Common myeloid progenitor, CD34-positive (primary cell): ENCODE measurements around the gene CSH1.
A peak's percentile ranks its signal among the peaks of the same experiment; 100 is the strongest.

Source experiments
- CTCF ChIA-PET: fragments of 350-600 bp; sonication (Branson Sonifier 250); formaldehyde crosslinking; loops from one replicate; lab custom pipeline; 2021; ENCODE audit warnings: antibody characterized with exemption; lab: Charles Lee
- POLR2A ChIA-PET: fragments of 350-600 bp; sonication (Branson Sonifier 250); formaldehyde crosslinking; loops from one replicate; lab custom pipeline; 2021; ENCODE audit warnings: antibody characterized with exemption; lab: Charles Lee
- DNase-seq, 3 donors: peaks; one replicate each; pipeline versions ENCODE4 v3.0.0 to v3.0.0-alpha.2; 2013
- H3K27ac ChIP-seq, 2 experiments: 1 replicate in 1 of 2; 2 replicates in 1 of 2; pipeline ENCODE4 v1.7.0; 2013; ENCODE audit warnings: inconsistent platforms in 2 of 2, low read length in 2 of 2, mild to moderate bottlenecking in 2 of 2, low read depth in 1 of 2, moderate library complexity in 1 of 2; ENCODE audit not compliant: severe bottlenecking in 2 of 2, insufficient read depth in 1 of 2, poor library complexity in 1 of 2
- H3K27me3 ChIP-seq, 5 experiments: replicated peaks in 2 of 5; 1 replicate in 3 of 5; 2 replicates in 2 of 5; pipeline versions ENCODE4 v1.6.1 to v1.7.0; 2013; ENCODE audit warnings: low read length in 4 of 5, mild to moderate bottlenecking in 2 of 5, moderate library complexity in 2 of 5, inconsistent platforms in 1 of 5; ENCODE audit not compliant: insufficient read depth in 5 of 5, control insufficient read depth in 4 of 5
- H3K36me3 ChIP-seq, 4 experiments: 1 replicate in 2 of 4; 2 replicates in 2 of 4; pipeline versions ENCODE4 v1.6.1 to v1.7.0; 2013; ENCODE audit warnings: low read length in 3 of 4, control low read depth in 1 of 4, mild to moderate bottlenecking in 1 of 4; ENCODE audit not compliant: control insufficient read depth in 4 of 4, insufficient read depth in 4 of 4
- H3K4me1 ChIP-seq, 4 experiments: 1 replicate in 3 of 4; 2 replicates in 1 of 4; pipeline versions ENCODE4 v1.6.1 to v1.7.1; 2013; ENCODE audit warnings: low read length in 3 of 4, mild to moderate bottlenecking in 3 of 4, control low read depth in 1 of 4, inconsistent platforms in 1 of 4, moderate library complexity in 1 of 4; ENCODE audit not compliant: control insufficient read depth in 4 of 4, insufficient read depth in 4 of 4; ENCODE audit errors: control extremely low read depth in 1 of 4
- H3K4me3 ChIP-seq, 7 experiments: 1 replicate in 4 of 7; 2 replicates in 3 of 7; pipeline versions ENCODE4 v1.5.1 to v1.7.0; 2013; ENCODE audit warnings: mild to moderate bottlenecking in 7 of 7, low read length in 6 of 7, moderate library complexity in 6 of 7, inconsistent platforms in 2 of 7, low read depth in 2 of 7, control low read depth in 1 of 7; ENCODE audit not compliant: insufficient read depth in 4 of 7, control insufficient read depth in 1 of 7; ENCODE audit errors: extremely low read depth in 1 of 7
- H3K9me3 ChIP-seq, 5 experiments: 1 replicate in 4 of 5; 2 replicates in 1 of 5; pipeline versions ENCODE4 v1.6.1 to v1.7.1; 2013; ENCODE audit warnings: low read length in 4 of 5, mild to moderate bottlenecking in 2 of 5, inconsistent platforms in 1 of 5, low read depth in 1 of 5, moderate library complexity in 1 of 5; ENCODE audit not compliant: control insufficient read depth in 4 of 5, insufficient read depth in 2 of 5; ENCODE audit errors: control extremely low read depth in 1 of 5
- WGBS: methylation state at CpG from one replicate; pipeline ENCODE4 v1.1.5; 2013; ENCODE audit not compliant: insufficient coverage; 5-methylcytosine and 5-hydroxymethylcytosine counted together

Gene CSH1

DNA sequence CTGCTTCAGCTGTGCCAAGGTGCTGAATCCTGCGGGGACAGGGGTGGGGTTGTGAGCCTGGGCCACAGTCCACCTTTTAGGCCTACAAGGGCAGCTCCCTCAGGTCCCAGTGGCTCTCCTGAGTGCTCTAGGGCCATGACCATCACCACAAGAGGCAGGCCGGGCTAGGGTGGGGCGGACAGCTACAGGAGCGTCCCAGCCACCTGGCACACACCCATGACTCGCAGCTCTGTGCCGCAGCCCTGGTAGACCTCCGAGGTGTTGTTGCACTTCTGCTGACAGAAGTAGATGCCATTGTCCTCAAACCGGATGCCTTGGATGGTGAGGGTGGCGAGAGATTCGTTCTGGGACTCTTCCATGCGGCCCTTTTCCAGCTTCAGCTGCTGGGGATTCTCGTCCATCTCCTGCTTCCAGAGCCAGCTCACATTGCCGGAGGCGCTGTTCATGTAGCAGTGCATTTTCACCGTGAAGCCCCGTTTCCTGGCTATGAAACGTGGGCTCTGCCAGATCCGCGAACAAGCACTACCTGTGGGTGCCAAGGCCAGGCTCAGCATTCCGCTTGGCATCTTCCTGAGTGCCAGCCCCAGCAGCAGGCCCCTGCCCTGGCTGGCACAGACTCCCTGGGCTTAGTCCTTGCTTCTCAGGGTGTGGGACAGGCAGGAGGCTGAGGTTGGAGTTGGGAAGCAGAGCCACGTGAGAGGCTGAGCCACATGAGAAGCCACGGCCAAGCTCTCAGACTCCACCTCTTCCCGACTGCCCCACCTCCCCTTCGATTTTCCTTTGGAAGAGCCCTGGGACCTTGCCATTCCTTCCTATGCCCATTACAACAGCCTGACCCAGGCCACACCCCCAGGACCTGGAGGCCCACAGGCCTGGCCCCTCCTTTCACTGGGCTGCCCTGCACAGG, 33.7 kb upstream of the CSH1 start:
- DNase-seq = no peak
- Histone ChIP-seq H3K36me3 (peaks cover 2 to 28% (median 13%) of the 10 kb centered on the region in 4 experiments), H3K4me3 (peak overlapping the region in 1 of 7 experiments; percentile 72), H3K27me3 (no peaks in the 10 kb centered on the region), H3K27ac (no peak overlapping the region), H3K9me3 (no peaks in the 10 kb centered on the region), H3K4me1 (peaks cover 0 to 29% (median 27%) of the 10 kb centered on the region in 4 experiments)
- CTCF ChIA-PET = interaction anchor here (1.0 to 7.3 kb wide), 10 partner anchors 10 to 204 kb away, joined by 3 to 63 read pairs (median 8); partner anchors contain the start of gene GH1
- WGBS = 95% methylated on average over 23 of the region's 24 CpGs
- POLR2A ChIA-PET = interaction anchor here (0.5 kb wide), 1 partner anchor 90 kb away, joined by 3 read pairs; the partner anchor contains the start of gene ICAM2

- Histone ChIP-seq H3K27ac (no peak overlapping the region), H3K9me3 (no peaks in the 10 kb centered on the region), H3K4me3 (no peak overlapping the region), H3K36me3 (peaks cover 2 to 28% (median 13%) of the 10 kb centered on the region in 4 experiments), H3K4me1 (peaks cover 0 to 29% (median 25%) of the 10 kb centered on the region in 4 experiments), H3K27me3 (no peaks in the 10 kb centered on the region)
- ChIA-PET POLR2A (interaction anchor here (0.5 to 0.6 kb wide), 2 partner anchors 91 to 246 kb away, joined by 3 read pairs; partner anchors contain the start of gene ICAM2), CTCF (interaction anchor here (1.0 to 7.3 kb wide), 9 partner anchors 9 to 204 kb away, joined by 3 to 63 read pairs (median 4); partner anchors contain the start of gene GH1)
- WGBS = 96% methylated on average over 7 of the region's 10 CpGs
- no peak for DNase-seq
These were observed 32.8 kb upstream of the CSH1 start for GRCh38 chr17:63928966-63929695.

DNA sequence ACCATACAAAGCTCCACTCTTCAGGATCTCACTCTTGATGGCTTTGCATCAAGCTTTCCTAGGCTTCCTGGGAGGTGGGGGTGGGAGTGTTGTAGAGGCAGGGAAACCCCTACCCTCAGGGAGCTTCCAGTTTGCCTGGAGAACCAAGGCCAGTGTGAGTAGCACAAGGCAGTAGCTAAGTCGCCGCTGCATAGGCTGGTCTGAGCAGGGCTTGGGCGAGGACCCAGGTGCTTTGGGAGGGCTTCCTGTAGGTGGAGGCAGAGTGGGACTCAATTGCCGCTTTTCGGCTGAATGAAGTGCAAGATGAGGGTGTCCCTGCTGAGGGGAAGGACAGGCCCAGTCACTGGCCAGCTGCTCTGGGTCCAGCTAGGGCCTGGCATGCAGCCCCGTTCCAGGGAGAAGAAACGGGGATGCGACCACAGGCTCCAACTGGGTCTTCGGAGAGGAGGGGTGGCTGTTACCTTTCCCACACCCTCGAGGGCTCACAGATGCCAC, 31.8 kb upstream of the CSH1 start:
- no peaks in the 10 kb centered on the region for H3K27me3 ChIP-seq
- CTCF ChIA-PET = interaction anchor here (0.7 to 7.3 kb wide), 8 partner anchors 8 to 205 kb away, joined by 3 to 63 read pairs (median 4); partner anchors contain the start of gene GH1
- no peaks in the 10 kb centered on the region for H3K9me3 ChIP-seq
- H3K27ac ChIP-seq = no peak overlapping the region
- H3K4me3 ChIP-seq = no peak overlapping the region
- no peak for DNase-seq
- peaks cover 0 to 27% (median 25%) of the 10 kb centered on the region in 4 experiments for H3K4me1 ChIP-seq
- H3K36me3 ChIP-seq = peaks cover 2 to 28% (median 13%) of the 10 kb centered on the region in 4 experiments
- 82% methylated on average over 8 of the region's 10 CpGs for WGBS
- POLR2A ChIA-PET = no interaction called here

GRCh38 chr17:63927464-63928171, 31.2 kb upstream of the CSH1 start:
- Histone ChIP-seq H3K27ac (no peak overlapping the region), H3K4me3 (no peak overlapping the region), H3K36me3 (peaks cover 2 to 28% (median 13%) of the 10 kb centered on the region in 4 experiments), H3K4me1 (peaks cover 0 to 21% (median 20%) of the 10 kb centered on the region in 4 experiments), H3K9me3 (no peaks in the 10 kb centered on the region), H3K27me3 (no peaks in the 10 kb centered on the region)
- DNase-seq = no peak
- WGBS = 82% methylated on average over 7 of the region's 8 CpGs
- CTCF ChIA-PET = interaction anchor here (0.7 to 7.3 kb wide), 8 partner anchors 8 to 206 kb away, joined by 3 to 63 read pairs (median 4); partner anchors contain the start of gene GH1
- POLR2A ChIA-PET = no interaction called here

DNA sequence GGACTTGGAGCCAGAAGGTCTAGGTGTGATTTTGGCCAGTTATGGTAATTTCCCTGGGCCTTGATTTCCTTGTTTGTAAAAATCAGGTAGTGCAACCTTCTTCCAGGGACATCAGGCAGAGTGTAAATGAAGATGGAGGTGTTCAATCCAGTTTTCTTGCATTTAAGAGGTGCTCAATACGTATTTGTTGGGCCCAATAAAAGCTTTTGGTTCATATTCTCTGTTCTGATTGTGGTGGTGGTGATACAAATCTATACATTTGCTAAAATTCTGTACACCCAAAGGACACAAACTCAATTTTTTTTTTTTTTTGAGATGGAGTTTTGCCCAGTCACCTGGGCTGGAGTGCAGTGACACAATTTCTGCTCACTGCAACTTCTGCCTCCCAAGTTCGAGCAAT, 29.8 kb upstream of the CSH1 start:
- H3K36me3 ChIP-seq = peaks cover 2 to 28% (median 13%) of the 10 kb centered on the region in 4 experiments
- CTCF ChIA-PET = interaction anchor here (1.8 kb wide), 1 partner anchor 64 kb away, joined by 8 read pairs; no protein-coding TSS in a partner anchor
- no peak overlapping the region for H3K4me3 ChIP-seq
- H3K4me1 ChIP-seq = peaks cover 0 to 7% (median 5%) of the 10 kb centered on the region in 4 experiments
- H3K9me3 ChIP-seq = no peaks in the 10 kb centered on the region
- POLR2A ChIA-PET = no interaction called here
- H3K27me3 ChIP-seq = no peaks in the 10 kb centered on the region
- 100% methylated on average over 1 of the region's 2 CpGs for WGBS
- no peak for DNase-seq
- H3K27ac ChIP-seq = no peak overlapping the region

DNA sequence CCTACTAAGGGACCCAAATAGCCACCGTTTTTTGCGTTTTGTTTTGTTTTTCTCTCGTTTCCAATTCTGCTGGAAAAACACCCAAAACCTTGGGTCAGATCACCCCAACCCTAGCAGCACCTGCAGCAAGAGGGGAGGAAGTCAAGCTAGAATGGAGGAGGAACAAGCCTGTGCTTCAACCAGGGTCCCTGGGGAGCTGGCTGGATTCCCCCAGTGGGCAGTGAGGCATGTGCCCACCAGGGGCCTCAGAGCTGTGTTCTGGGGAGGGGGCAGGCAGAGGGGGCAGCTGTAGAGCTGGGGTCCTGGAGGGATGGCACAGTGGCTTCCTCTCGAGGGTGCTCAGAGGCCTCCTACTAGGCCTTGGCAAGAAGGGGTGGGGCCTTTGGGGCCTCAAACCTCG, 29.2 kb upstream of the CSH1 start:
- CTCF ChIA-PET = interaction anchor here (1.8 to 2.0 kb wide), 2 partner anchors 65 to 103 kb away, joined by 5 to 8 read pairs; no protein-coding TSS in a partner anchor
- WGBS = 38% methylated on average over 2 of the region's 5 CpGs

More for the DNA sequence above, 29.2 kb upstream of the CSH1 start:
- Histone ChIP-seq H3K27me3 (no peaks in the 10 kb centered on the region), H3K36me3 (peaks cover 2 to 28% (median 13%) of the 10 kb centered on the region in 4 experiments), H3K4me1 (peaks cover 0 to 2% (median under 1%) of the 10 kb centered on the region in 4 experiments), H3K4me3 (no peak overlapping the region), H3K9me3 (no peaks in the 10 kb centered on the region), H3K27ac (no peak overlapping the region)
- POLR2A ChIA-PET = no interaction called here
- DNase-seq = peak in 2 of 3 donors; percentile 24 to 30
